Sigmoid colon (tissue), 3 donors: ENCODE results near the gene ABCA1.

Experiments used
- CTCF ChIP-seq, 4 experiments: fragments of 450-650 bp in 3 of 4; fragments of 200-600 bp in 1 of 4; IDR thresholded peaks; one replicate each; pipeline ENCODE4 v1.5.1; 2016 to 2019; ENCODE audit warnings: antibody characterized with exemption in 4 of 4, mild to moderate bottlenecking in 3 of 4, moderate library complexity in 2 of 4
- POLR2A ChIP-seq, 2 donors: fragments of 450-650 bp; IDR thresholded peaks; one replicate each; pipeline ENCODE4 v1.6.1; 2016; ENCODE audit warnings: antibody characterized with exemption in 2 of 2, mild to moderate bottlenecking in 2 of 2, moderate library complexity in 2 of 2

GRCh38 chr9:104914466-104914865 is 13.5 kb downstream of the ABCA1 start:
- no peak for TF ChIP-seq CTCF (IDR thresholded peaks at IDR 0.05)
- no peak for TF ChIP-seq POLR2A (IDR thresholded peaks at IDR 0.05)
